ENCODE measurements around the gene SGTA.

SGTA gene

GRCh38 chr19:2785244-2785997 is 2.3 kb upstream of the SGTA start, which contains the start of gene THOP1 (continued):
- TF ChIP-seq ZNF394 (tag by site-specific recombination; IDR thresholded peaks at IDR 0.05; ENCODE audit: borderline replicate concordance) (0 out of 2 replicates have a peak, but pooled peaks have one; percentile 20), REPIN1 (tag by site-specific recombination; IDR thresholded peaks at IDR 0.05; ENCODE audit: low read depth) (no peak), BCL11A (tag by site-specific recombination; IDR thresholded peaks at IDR 0.05; ENCODE audit: low read depth) (no peak), ZNF324 (tag by site-specific recombination; IDR thresholded peaks at IDR 0.05) (no peak)

DNA sequence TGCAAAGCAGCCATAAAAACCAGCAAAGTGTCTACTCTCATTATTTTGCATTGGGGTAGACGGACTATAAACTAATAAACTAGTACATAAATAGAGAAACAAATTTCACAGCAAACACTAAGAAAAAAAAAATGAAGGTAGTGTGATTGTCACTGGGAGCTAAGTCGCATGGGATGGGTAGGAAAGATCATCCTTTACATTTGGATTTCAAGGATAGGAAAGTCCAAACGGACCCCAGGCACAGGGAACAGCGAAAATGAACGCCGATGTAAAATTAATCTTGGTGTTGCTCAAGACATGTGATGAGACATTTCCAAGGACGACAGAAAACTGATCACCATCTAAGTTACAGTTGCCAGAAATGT is 690 bp upstream of the SGTA start:
- no peak overlapping the region for H3K4me3 ChIP-seq (ENCODE audit: low read depth, low read length)
- H3K36me3 ChIP-seq (ENCODE audit: control insufficient read depth in 2 of 2, insufficient read depth in 1 of 2, low read length in 2 of 2), result peaks cover 8 to 42% of the 10 kb centered on the region in 2 experiments; a peak in 2 of 3 replicates
- H3K27ac ChIP-seq (ENCODE audit: extremely low read depth, low read depth, low read length), result 0 out of 2 replicates have a peak overlapping the region, but pooled peaks have one; percentile 2
- H3K9me3 ChIP-seq (ENCODE audit: control insufficient read depth, insufficient read depth, low read depth, low read length), result no peaks in the 10 kb centered on the region
- ChIA-PET CTCF (interaction anchor here (0.9 to 2.8 kb wide), 4 partner anchors 10 to 135 kb away, joined by 3 to 9 read pairs (median 5); partner anchors contain the start of gene ZNF554), POLR2A (interaction anchor here (0.8 to 1.5 kb wide), 7 partner anchors 15 to 308 kb away, joined by 3 to 6 read pairs (median 4); partner anchors contain the start of gene GADD45B)
- peaks cover 3% of the 10 kb centered on the region; the same call in 1 of the 2 replicates for H3K4me1 ChIP-seq (ENCODE audit: control insufficient read depth, insufficient read depth, low read length)
- 0 out of 2 replicates have a peak, but pooled peaks have one; percentile 9 for TF ChIP-seq ZNF24 (tag by site-specific recombination; IDR thresholded peaks at IDR 0.05)
- no peak for TF ChIP-seq ZNF768 (tag by site-specific recombination; IDR thresholded peaks at IDR 0.05)
- no peak for TF ChIP-seq ZNF580 (tag by site-specific recombination; IDR thresholded peaks at IDR 0.05)

GRCh38 chr19:2782329-2782935 is 641 bp downstream of the SGTA start:
- peak overlapping the region; percentile 95 for H3K4me3 ChIP-seq (ENCODE audit: low read depth, low read length)
- peaks cover 5% of the 10 kb centered on the region; the same call in 1 of the 2 replicates for H3K4me1 ChIP-seq (ENCODE audit: control insufficient read depth, insufficient read depth, low read length)
- H3K36me3 ChIP-seq (ENCODE audit: control insufficient read depth in 2 of 2, insufficient read depth in 1 of 2, low read length in 2 of 2), result peaks cover 8 to 42% of the 10 kb centered on the region in 2 experiments; a peak in 2 of 3 replicates
- H3K9me3 ChIP-seq (ENCODE audit: control insufficient read depth, insufficient read depth, low read depth, low read length), result no peaks in the 10 kb centered on the region
- CTCF ChIA-PET, result interaction anchor here (0.6 to 2.8 kb wide), 3 partner anchors 37 to 457 kb away, joined by 3 to 6 read pairs (median 3); partner anchors contain the start of gene ZNF554
- peak overlapping the region; percentile 72; the same call in 1 of the 2 replicates for H3K27ac ChIP-seq (ENCODE audit: extremely low read depth, low read depth, low read length)
- TF ChIP-seq YY1 (tag by site-specific recombination; IDR thresholded peaks at IDR 0.05), result 0 out of 2 replicates have a peak, but pooled peaks have one; percentile 21
- TF ChIP-seq ZNF501 (tag by site-specific recombination; IDR thresholded peaks at IDR 0.05), result no peak
- POLR2A ChIA-PET, result interaction anchor here (0.6 to 1.5 kb wide), 4 partner anchors 134 to 314 kb away, joined by 4 to 6 read pairs (median 4); partner anchors contain the start of gene GADD45B

DNA sequence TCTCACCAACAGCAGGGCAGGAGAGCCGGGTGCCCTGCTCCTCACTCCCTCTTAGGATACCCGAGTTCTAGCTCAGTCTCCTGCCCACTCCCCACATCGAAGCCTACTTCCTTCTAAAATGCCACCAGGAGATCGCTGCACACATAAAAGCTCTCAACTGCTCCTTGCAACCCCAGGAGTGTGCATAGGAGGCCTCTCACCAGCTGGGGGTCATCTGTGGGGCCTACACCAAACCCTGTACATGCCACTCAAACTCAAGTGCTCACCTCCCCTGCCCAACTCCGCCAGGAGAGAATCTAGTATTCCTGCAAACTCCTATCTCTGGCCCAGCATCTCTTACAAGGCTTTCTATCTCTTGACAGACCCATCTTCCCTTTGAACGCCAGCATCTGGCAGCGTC is 2.8 kb downstream of the SGTA start:
- POLR2A ChIA-PET, result no interaction called here
- CTCF ChIA-PET, result no interaction called here
- peaks cover 4 to 45% of the 10 kb centered on the region in 2 experiments; a peak in 2 of 3 replicates for H3K36me3 ChIP-seq (ENCODE audit: control insufficient read depth in 2 of 2, insufficient read depth in 1 of 2, low read length in 2 of 2)
- TF ChIP-seq ZIC2 (tag by site-specific recombination; IDR thresholded peaks at IDR 0.05) (peak; percentile 44; the same call in 1 of the 2 replicates), ZNF157 (tag by site-specific recombination; IDR thresholded peaks at IDR 0.05) (no peak), GLIS1 (tag by site-specific recombination; IDR thresholded peaks at IDR 0.05) (peak; percentile 96)
- no peaks in the 10 kb centered on the region for H3K9me3 ChIP-seq (ENCODE audit: control insufficient read depth, insufficient read depth, low read depth, low read length)
- H3K4me1 ChIP-seq (ENCODE audit: control insufficient read depth, insufficient read depth, low read length), result peaks cover 5% of the 10 kb centered on the region; the same call in 1 of the 2 replicates
- H3K4me3 ChIP-seq (ENCODE audit: low read depth, low read length), result no peak overlapping the region
- H3K27ac ChIP-seq (ENCODE audit: extremely low read depth, low read depth, low read length), result no peak overlapping the region

GRCh38 chr19:2779121-2779740 is 3.8 kb downstream of the SGTA start:
- Histone ChIP-seq H3K4me1 (ENCODE audit: control insufficient read depth, insufficient read depth, low read length) (peaks cover 5% of the 10 kb centered on the region; the same call in 1 of the 2 replicates), H3K36me3 (ENCODE audit: control insufficient read depth in 2 of 2, insufficient read depth in 1 of 2, low read length in 2 of 2) (peaks cover 4 to 52% of the 10 kb centered on the region in 2 experiments; a peak in 2 of 3 replicates), H3K4me3 (ENCODE audit: low read depth, low read length) (no peak overlapping the region), H3K9me3 (ENCODE audit: control insufficient read depth, insufficient read depth, low read depth, low read length) (no peaks in the 10 kb centered on the region), H3K27ac (ENCODE audit: extremely low read depth, low read depth, low read length) (no peak overlapping the region)
- ChIA-PET CTCF (interaction anchor here (0.7 kb wide), 1 partner anchor 347 kb away, joined by 3 read pairs; no protein-coding TSS in a partner anchor), POLR2A (no interaction called here)
- TF ChIP-seq, protein P1, sequence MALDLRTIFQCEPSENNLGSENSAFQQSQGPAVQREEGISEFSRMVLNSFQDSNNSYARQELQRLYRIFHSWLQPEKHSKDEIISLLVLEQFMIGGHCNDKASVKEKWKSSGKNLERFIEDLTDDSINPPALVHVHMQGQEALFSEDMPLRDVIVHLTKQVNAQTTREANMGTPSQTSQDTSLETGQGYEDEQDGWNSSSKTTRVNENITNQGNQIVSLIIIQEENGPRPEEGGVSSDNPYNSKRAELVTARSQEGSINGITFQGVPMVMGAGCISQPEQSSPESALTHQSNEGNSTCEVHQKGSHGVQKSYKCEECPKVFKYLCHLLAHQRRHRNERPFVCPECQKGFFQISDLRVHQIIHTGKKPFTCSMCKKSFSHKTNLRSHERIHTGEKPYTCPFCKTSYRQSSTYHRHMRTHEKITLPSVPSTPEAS (tag by site-specific recombination; IDR thresholded peaks at IDR 0.05), result no peak
- TF ChIP-seq ZIC2 (tag by site-specific recombination; IDR thresholded peaks at IDR 0.05), result 0 out of 2 replicates have a peak, but pooled peaks have one; percentile 10
- no peak for TF ChIP-seq ZNF112 (tag by site-specific recombination; IDR thresholded peaks at IDR 0.05)
